Urinary bladder (tissue), 4 donors: ENCODE measurements around the gene PCOLCE2. TPM values are rescaled to one million over a fixed set of nuclear protein-coding genes. Genes with fewer than 3 reads are reported as not detected.
A peak's percentile ranks its signal among the peaks of the same experiment; 100 is the strongest.

Source experiments
- DNase-seq: peaks from one replicate; pipeline ENCODE4 v3.0.0-alpha.2; 2015; ENCODE audit errors: extremely low spot score
- H3K27ac ChIP-seq: one replicate; pipeline ENCODE4 v1.5.1; 2013; ENCODE audit warnings: low read depth, mild to moderate bottlenecking, moderate library complexity
- H3K36me3 ChIP-seq: one replicate; pipeline ENCODE4 v1.6.1; 2013; ENCODE audit warnings: mild to moderate bottlenecking, moderate library complexity; ENCODE audit not compliant: insufficient read depth
- H3K4me1 ChIP-seq: one replicate; pipeline ENCODE4 v1.6.1; 2013; ENCODE audit warnings: mild to moderate bottlenecking, moderate library complexity; ENCODE audit not compliant: insufficient read depth
- H3K4me3 ChIP-seq: one replicate; pipeline ENCODE4 v1.5.1; 2013; ENCODE audit warnings: low read depth, low read length
- whole genome bisulfite sequencing: extraction: QIAGEN DNeasy Blood & Tissue Kit; methylation state at CpG from one replicate; pipeline ENCODE4 v1.1.7; 2013; 5-methylcytosine and 5-hydroxymethylcytosine counted together
- polyA plus RNA-seq: library from polyadenylated mRNA; stranded (reverse); fragments of 200-250 nt; gene quantifications from one replicate; pipeline ENCODE4 v1.2.3, GENCODE V29; 2013
- total RNA-seq: library from RNA; depleted of rRNA; stranded (reverse); fragments of >200 nt; gene quantifications from one replicate; pipeline ENCODE4 v1.2.3, GENCODE V29; 2014
- donor health status: healthy with polysubstance abuse.
- donor health status: healthy.

Gene PCOLCE2
- total and polyA plus RNA-seq, 2 donors, result 58.4 to 82.8 TPM

DNA sequence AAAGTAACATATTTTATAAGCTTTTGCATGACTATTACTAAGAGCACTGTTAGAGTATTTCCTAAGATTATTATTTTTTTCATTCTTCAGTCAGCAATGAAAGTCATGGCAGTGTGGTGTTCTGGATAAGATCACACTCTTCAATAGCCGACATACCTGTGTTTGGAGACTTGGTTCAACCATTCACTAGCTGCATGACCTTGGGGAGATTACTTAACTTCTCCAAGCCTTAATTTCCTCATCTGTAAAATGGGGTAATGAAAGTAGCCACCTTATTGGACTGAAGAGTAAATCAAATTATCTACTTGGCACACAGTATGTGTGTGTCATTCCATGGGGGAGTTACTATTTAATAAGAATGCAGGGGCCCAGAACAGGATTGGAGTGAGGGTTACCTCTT lies 24.5 kb upstream of the PCOLCE2 start:
- no peak overlapping the region for H3K4me3 ChIP-seq

GRCh38 chr3:142912402-142913172 lies 23.7 kb upstream of the PCOLCE2 start:
- no peak overlapping the region for H3K4me3 ChIP-seq
- H3K4me1 ChIP-seq, result no peaks in the 10 kb centered on the region
- DNase-seq, result peak; percentile 56
- 34% methylated on average over 6 of the region's 6 CpGs for WGBS
- no peak overlapping the region for H3K27ac ChIP-seq
- no peaks in the 10 kb centered on the region for H3K36me3 ChIP-seq

More for the DNA sequence above, 24.5 kb upstream of the PCOLCE2 start:
- no peaks in the 10 kb centered on the region for H3K36me3 ChIP-seq
- no peak for DNase-seq
- WGBS, result 72% methylated on average over 1 of the region's 1 CpG
- no peak overlapping the region for H3K27ac ChIP-seq
- no peaks in the 10 kb centered on the region for H3K4me1 ChIP-seq

GRCh38 chr3:142910280-142910679 lies 21.4 kb upstream of the PCOLCE2 start:
- no peaks in the 10 kb centered on the region for H3K36me3 ChIP-seq
- H3K27ac ChIP-seq, result no peak overlapping the region
- no peaks in the 10 kb centered on the region for H3K4me1 ChIP-seq
- H3K4me3 ChIP-seq, result no peak overlapping the region
- no peak for DNase-seq
- 41% methylated on average over 2 of the region's 2 CpGs for WGBS

GRCh38 chr3:142909282-142909681 lies 20.4 kb upstream of the PCOLCE2 start:
- no peaks in the 10 kb centered on the region for H3K36me3 ChIP-seq
- no peak overlapping the region for H3K4me3 ChIP-seq
- H3K4me1 ChIP-seq, result no peaks in the 10 kb centered on the region
- WGBS, result 84% methylated on average over 3 of the region's 3 CpGs
- H3K27ac ChIP-seq, result no peak overlapping the region
- no peak for DNase-seq

GRCh38 chr3:142907996-142908395 lies 19.1 kb upstream of the PCOLCE2 start:
- H3K27ac ChIP-seq, result no peak overlapping the region
- H3K36me3 ChIP-seq, result no peaks in the 10 kb centered on the region
- no peak for DNase-seq
- 60% methylated on average over 1 of the region's 1 CpG for WGBS
- H3K4me3 ChIP-seq, result no peak overlapping the region
- H3K4me1 ChIP-seq, result no peaks in the 10 kb centered on the region

- 69% methylated on average over 11 of the region's 11 CpGs for whole genome bisulfite sequencing
- Histone ChIP-seq H3K4me1 (no peaks in the 10 kb centered on the region), H3K27ac (no peak overlapping the region), H3K36me3 (no peaks in the 10 kb centered on the region), H3K4me3 (no peak overlapping the region)
- no peak for DNase-seq
Measured at GRCh38 chr3:142904639-142905436, 16.0 kb upstream of the PCOLCE2 start.

- Histone ChIP-seq H3K27ac (no peak overlapping the region), H3K4me1 (no peaks in the 10 kb centered on the region), H3K36me3 (no peaks in the 10 kb centered on the region), H3K4me3 (no peak overlapping the region)
- no peak for DNase-seq
- 80% methylated on average over 2 of the region's 2 CpGs for WGBS
Measured at GRCh38 chr3:142902356-142902755, 13.5 kb upstream of the PCOLCE2 start.

DNA sequence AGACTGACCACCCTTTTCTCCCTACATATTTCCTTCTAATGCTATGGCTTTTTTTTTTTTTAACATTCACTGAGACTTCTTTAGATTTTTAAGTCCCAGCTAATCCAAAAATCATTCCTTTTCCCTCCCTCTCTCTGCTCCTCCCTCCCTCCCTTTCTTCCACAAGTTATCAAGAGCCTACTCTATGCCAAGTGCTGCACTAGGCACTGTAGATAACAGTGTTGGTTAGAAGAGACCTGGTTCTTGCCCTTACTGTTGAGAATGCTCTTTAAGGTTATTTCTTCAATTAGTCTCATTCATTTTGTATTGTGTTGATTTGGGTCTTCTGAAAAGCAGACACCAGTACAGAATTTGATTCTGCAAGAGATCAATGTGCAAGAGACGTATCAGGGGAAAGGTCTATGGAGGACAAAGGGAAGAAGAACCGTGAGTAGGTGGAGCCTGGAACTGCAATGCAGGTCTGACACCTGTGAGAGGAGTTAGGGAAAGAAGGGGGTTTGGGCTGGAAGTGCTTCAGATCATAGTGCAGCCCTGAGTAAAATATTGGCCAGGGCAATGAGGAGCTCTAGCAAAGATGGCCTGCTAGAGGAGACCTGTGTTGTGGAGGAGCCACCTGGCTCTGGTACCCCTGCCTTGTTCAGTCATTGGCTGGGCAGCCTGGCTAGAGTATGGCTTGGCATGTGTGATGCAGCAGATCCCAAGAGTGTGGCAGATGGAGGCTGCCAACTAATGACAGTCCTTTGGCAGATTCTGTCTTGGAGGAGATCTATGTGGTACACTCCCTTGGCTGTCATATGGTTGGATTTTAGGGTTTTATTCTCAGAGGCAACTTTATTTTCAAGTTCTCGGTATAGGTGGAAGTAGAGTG lies 9.7 kb upstream of the PCOLCE2 start:
- H3K4me1 ChIP-seq, result no peaks in the 10 kb centered on the region
- no peak overlapping the region for H3K4me3 ChIP-seq
- H3K27ac ChIP-seq, result no peak overlapping the region
- no peak for DNase-seq
- no peaks in the 10 kb centered on the region for H3K36me3 ChIP-seq
- 79% methylated on average over 3 of the region's 3 CpGs for WGBS

- DNase-seq, result no peak
- Histone ChIP-seq H3K27ac (no peak overlapping the region), H3K4me1 (no peaks in the 10 kb centered on the region), H3K36me3 (no peaks in the 10 kb centered on the region), H3K4me3 (no peak overlapping the region)
- WGBS, result 56% methylated on average over 2 of the region's 2 CpGs
Measured at GRCh38 chr3:142897807-142898206, 8.9 kb upstream of the PCOLCE2 start.

DNA sequence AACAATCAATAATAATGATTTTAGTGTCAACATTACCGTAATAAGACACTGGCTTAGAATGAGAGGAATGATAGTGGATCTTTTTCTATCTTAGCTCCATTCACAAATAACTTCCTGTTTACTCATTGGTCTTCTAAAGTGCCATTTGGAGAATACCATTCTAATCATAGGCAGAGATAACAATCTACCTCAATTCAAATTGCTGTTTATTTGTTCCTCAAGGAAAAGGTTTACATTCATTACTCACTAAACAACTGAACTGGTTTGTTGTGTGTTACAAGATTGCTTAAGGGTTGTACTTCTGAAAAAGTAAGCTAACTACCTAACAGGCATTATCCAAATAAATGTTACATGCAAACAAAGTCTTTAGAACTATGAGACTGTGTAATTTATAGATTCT lies 8.1 kb upstream of the PCOLCE2 start:
- Histone ChIP-seq H3K4me3 (no peak overlapping the region), H3K27ac (no peak overlapping the region), H3K4me1 (no peaks in the 10 kb centered on the region), H3K36me3 (no peaks in the 10 kb centered on the region)
- no peak for DNase-seq
- WGBS, result 47% methylated on average over 1 of the region's 1 CpG

- no peaks in the 10 kb centered on the region for H3K36me3 ChIP-seq
- H3K4me3 ChIP-seq, result no peak overlapping the region
- no peaks in the 10 kb centered on the region for H3K4me1 ChIP-seq
- 87% methylated on average over 9 of the region's 9 CpGs for WGBS
- no peak overlapping the region for H3K27ac ChIP-seq
- no peak for DNase-seq
Measured at GRCh38 chr3:142896201-142896755, 7.4 kb upstream of the PCOLCE2 start.

DNA sequence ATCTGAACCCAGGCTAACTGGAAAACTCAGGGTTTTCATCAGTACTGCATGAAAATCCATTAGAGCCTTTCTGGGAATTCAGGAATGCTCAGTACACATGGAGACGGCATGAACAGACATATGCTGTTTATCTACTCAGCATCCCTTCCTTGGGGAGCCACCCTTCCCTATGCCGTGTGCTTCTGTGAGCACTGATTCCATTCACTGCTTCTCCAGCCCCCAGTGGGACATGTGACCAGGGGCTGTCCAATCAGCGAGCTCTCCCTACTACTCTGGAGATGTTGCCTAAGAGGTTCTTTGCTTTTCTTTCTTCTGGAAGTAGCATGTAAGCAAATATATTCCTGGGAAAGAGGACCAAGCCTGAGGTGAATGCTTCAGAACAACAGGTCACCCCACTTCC lies 5.6 kb upstream of the PCOLCE2 start:
- H3K36me3 ChIP-seq, result no peaks in the 10 kb centered on the region
- H3K27ac ChIP-seq, result no peak overlapping the region
- no peak for DNase-seq
- no peak overlapping the region for H3K4me3 ChIP-seq
- 71% methylated on average over 3 of the region's 3 CpGs for WGBS
- H3K4me1 ChIP-seq, result no peaks in the 10 kb centered on the region

- DNase-seq, result no peak
- no peaks in the 10 kb centered on the region for H3K36me3 ChIP-seq
- H3K4me1 ChIP-seq, result no peaks in the 10 kb centered on the region
- no peak overlapping the region for H3K27ac ChIP-seq
- WGBS, result 86% methylated on average over 2 of the region's 2 CpGs
- no peak overlapping the region for H3K4me3 ChIP-seq
Measured at GRCh38 chr3:142892714-142893113, 3.8 kb upstream of the PCOLCE2 start.
